ENCODE results near the gene USH2A.
A peak's percentile ranks its signal among the peaks of the same experiment; 100 is the strongest.
"Not testable (repeated sequence)": the region's sequence is repeated elsewhere in the genome, so short reads cannot be mapped to it uniquely, and the experiment has no call there.

The USH2A gene

GRCh38 chr1:216410026-216410425 lies 13.2 kb downstream of the USH2A start:
- DNase-seq: no peak

- DNase-seq: no peak
Measured at GRCh38 chr1:216390956-216391355, 32.3 kb downstream of the USH2A start.

DNA sequence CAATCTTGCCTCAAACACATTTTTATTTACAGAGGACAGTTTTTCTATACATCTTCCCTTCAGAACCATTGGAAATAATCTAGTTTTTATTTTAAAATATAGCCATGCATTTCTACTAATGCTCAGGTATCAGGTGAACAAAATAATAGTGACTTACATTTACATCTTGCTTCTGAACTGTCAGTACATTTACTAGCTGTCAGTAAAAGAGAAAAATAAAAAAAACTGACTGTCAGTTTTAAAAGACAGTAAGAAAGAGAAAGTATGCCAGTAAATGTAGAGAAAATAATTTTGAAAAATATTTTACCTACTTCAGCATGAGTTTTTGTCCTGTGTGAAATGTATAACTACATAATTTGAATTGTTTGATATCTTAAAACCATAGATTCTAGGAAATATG lies 33.5 kb downstream of the USH2A start:
- DNase-seq: no peak

DNA sequence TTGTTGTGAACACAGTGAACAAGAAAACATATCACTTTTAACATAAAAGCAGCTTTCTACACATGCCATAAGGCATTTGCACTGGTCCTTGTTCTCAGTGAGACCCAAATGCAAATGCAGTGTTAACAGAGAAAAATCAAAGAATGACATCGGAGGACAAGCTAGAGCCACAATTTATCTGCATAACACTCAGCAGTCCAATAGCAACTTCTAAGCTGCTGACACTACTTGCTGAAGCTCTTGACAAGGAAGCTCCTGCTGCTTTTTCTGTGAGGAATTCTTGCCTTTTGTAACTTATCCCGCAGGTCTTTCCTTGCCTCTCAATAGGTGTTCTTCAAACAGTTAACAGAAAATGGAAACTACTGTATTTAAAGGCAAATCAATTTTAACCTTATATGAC lies 34.7 kb downstream of the USH2A start:
- DNase-seq: no peak

DNA sequence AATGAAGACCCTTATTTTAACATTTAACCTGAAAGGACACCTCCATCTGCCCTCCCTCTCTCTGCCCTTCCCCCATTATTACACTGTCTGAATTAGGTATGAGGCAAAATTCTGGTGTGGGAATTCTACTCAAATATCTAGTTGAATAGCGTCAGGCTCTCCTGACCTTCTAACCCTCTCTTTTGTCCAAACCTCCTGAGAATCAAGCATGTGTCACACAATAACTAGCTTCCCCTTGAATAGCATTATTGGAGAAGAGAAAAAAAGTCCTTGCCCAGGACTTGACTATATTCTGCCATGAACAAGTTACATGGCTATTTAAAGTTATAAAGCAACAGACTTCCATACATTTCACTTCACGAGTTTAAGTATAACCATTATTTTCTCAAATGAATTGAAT lies 35.5 kb downstream of the USH2A start:
- DNase-seq: no peak

DNA sequence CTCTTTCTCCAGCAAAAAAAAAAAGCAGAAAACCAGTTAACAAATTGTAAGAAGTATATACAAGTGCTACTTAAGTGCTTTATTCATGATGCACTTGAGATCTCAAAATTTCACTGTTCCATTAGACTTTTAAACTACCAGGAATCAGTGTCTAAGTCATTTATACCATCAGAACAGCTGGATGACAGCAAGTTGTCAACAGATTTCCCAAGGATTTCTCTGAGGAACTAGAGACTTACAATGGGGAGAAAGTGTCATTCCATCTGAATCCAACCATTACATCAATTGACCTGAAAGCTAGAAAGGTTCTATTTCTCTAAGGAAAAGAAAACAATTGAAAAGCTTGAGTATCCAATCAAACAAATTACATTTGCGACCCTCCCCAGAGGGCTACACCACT lies 43.8 kb downstream of the USH2A start:
- DNase-seq: no peak

DNA sequence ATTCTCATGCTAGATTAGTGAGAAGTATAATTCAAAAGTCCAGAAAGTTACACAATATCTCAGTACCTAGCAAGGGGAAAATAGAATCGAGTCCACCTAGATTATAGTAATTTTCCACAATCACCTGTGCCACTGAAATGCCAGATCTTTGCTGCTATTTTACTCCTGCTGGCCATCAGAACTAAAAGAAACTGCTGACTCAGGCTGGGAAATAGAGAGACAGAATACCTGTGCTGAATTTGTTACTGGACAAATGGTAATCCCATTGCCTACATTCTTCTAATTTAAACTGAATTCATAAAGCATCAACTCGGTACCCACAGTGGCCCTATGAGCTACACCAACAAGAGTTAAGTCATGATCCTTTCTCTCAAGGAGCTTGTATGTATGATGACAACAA lies 55.0 kb downstream of the USH2A start:
- DNase-seq: no peak

- DNase-seq: no peak
Measured at GRCh38 chr1:216366979-216367378, 56.3 kb downstream of the USH2A start.

DNA sequence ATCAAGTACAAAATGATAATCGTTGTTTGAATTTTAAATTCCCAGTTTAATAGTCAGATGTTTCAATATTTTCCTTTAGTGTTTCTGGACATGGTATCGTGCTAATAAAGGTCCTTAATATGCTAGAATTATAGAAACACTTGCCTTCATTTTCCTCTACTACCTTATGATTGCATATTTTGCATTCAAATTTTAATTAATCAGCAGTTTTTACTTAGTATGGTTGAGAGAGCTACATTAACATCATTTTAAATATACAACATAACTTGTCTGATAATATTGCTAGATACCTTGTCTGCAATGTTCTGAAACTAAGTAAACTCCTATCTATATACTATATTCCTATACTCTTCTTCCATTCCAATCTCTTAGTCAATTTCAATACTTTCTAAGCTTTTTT lies 66.3 kb downstream of the USH2A start:
- no peak for DNase-seq

DNA sequence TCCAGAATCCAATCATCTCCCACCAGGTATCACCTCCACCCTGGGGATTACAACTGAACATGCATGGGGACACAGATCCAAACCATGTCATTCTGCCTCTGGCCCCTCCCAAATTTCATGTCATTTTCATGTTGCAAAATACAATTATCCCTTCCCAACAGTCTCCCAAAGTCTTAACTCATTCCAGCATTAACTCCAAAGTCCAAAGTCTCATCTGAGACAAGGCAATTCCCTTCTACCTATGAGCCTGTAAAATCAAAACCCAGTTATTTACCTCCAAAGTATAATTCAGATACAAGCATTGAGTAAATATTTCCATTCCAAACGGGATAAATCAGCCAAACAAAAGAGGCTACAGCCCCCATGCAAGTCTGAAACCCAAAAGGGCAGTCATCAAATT lies 73.1 kb downstream of the USH2A start:
- DNase-seq: no peak

GRCh38 chr1:216346526-216346925 lies 76.7 kb downstream of the USH2A start:
- DNase-seq: no peak

GRCh38 chr1:216340542-216340941 lies 82.7 kb downstream of the USH2A start:
- DNase-seq: not testable (repeated sequence)

DNA sequence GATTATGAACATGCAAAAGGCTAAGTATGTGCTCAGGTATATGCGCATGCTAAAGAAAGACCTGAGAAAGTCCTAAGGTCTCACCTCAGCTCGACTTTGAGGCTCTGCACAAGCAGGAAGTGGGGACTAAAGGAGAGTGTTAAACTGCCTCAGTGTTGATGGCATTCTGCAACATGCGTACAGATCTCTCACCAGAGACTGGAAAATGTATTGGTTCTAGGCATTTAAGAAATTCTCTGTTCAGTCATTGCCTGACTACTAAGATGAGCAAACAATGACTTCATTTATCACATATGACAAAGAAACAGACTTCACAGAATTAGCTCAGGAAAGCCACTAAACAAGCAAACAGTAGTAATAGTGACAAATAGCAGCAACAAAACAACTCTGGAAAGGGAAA lies 90.8 kb downstream of the USH2A start:
- no peak for DNase-seq

GRCh38 chr1:216332003-216332402 lies 91.2 kb downstream of the USH2A start:
- no peak for DNase-seq

GRCh38 chr1:216331211-216331610 lies 92.0 kb downstream of the USH2A start:
- no peak for DNase-seq

DNA sequence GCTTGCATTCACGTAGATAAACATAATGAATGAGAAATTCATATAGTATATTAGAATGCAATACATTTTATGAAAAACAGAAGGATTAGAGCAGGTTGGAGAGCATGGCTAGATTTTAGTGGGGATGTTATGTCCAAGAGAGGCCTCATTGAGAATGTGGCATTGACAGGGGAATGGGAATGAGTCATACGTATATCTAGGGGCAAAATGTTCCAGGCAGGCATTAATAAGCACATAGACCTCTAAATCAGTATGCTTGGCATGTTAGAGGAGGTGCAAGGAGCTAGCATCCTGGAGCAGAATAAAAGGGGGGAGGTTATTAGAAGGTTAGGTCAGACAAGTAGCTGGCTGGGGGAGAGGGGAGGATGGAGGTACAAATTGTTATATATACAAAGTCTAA lies 93.0 kb downstream of the USH2A start:
- DNase-seq: no peak

DNA sequence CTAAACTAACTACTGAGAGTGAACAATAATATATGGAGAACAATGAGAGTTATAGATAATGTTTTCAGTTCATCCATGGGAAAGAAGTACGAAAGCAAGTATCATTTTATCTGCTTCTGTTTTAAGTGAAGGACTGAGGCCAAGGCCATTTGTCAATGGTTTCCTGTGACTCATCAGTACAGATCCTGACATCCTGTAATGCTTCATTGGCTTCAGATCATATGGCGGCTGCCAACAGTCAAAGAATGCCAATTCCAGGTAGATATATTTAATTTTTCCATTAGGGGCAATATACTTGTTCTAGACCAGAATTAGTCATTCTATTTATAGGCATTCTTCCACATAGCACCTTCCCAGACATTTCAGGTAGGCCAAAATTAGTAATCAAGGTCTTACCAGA lies 97.3 kb downstream of the USH2A start:
- no peak for DNase-seq

DNA sequence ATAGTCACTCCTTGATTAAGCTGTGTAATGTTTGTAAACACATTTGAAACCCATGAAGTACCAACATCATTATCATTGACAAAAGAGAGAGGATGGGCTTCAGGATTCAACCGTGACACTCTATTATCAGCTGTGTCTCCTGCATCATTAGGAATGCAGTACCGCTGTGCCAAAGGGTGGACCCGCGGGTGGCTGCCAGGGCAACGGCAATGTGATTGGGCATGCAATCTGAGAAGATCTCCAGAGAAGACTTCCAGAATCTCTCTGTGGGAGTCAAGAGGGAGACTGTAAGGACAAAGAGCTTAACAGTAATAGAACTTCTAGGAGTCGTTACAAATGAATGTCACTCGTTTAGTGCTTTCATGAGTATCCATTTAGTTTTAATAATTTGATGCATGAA lies 97.9 kb downstream of the USH2A start:
- no peak for DNase-seq

GRCh38 chr1:216323344-216323743 lies 99.9 kb downstream of the USH2A start:
- DNase-seq: no peak

GRCh38 chr1:216314379-216315095 lies 108.7 kb downstream of the USH2A start:
- DNase-seq: no peak

DNA sequence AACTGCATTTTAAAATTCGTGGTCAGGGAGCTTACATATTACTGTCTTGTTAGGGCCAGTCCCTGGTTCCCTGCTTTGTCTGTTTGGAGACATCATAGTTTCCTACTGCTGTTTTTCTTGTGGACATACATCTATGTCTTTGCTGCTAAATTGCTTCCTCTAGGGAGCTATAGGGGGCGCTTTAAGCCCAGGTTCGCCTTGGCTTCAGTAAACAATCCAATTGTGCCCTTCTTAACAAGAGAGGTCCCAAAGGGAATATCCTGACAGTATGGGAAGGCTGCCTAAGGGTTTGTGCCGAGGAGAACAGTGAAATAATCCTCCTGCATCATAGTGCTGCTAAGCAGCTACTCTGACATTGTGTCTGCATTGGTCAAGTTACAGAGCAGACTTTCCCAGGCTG lies 112.5 kb downstream of the USH2A start:
- peak in 7 of 51 donors; percentile 1 to 20 (median 2) for DNase-seq

- no peak for DNase-seq
Measured at GRCh38 chr1:216306830-216307229, 116.4 kb downstream of the USH2A start.

DNA sequence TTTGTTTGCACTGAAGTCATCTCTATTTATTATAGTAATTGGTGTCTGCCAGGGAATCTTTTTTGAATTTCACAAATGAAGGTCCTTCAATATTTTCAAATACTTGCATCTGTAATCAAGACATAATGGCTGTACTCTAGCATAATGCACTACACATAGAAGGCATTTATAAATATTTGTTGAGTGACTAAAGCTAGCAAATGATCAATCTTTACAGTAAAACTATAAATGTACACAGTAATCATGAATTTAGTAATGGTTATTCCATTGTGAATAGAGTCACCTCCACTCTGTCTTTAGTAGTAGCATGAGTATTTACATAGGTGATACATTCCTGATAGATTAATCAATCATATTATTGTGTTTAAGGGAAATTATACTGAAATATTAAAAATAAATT lies 119.6 kb downstream of the USH2A start:
- no peak for DNase-seq

DNA sequence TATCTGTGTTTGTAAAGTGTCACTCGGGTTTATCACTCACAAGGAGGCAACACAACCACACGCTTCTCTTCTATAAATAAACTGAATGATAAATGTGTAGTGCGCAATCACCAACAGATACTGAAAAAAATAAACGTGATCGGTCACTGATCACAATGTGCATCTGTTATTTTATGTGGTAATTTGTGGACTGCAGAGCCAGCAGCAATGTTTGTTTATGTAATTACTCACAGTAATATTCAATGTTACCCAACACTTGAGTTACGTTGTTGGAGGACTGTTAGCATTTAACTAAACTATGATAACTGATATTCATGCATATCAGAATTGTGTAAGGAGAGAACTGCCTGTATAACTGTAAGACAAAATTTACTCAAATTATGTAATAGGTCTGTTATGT lies 129.6 kb downstream of the USH2A start:
- no peak for DNase-seq

Data from hypothalamus (tissue), 51 donors.